Prostate gland (tissue), 2 donors: Measurements from ENCODE around the gene MAF.

ENCODE experiments used
- CTCF ChIP-seq, 4 experiments: fragments of 200-600 bp in 2 of 4; fragments of 450-650 bp in 2 of 4; sonication (generic) in 2 of 4; IDR thresholded peaks; 1 replicate in 3 of 4; 2 replicates in 1 of 4; pipeline ENCODE4 v1.5.1; 2016 to 2019; ENCODE audit warnings: antibody characterized with exemption in 4 of 4, mild to moderate bottlenecking in 2 of 4, moderate library complexity in 2 of 4
- POLR2AphosphoS5 ChIP-seq: sonication (generic); formaldehyde crosslinking; IDR thresholded peaks from one replicate; pipeline ENCODE4 v1.6.1; 2017; ENCODE audit warnings: antibody characterized with exemption

GRCh38 chr16:79642652-79643051 is 42.1 kb upstream of the MAF start:
- TF ChIP-seq CTCF (IDR thresholded peaks at IDR 0.05) (no peak), POLR2AphosphoS5 (no peak)
